GM12892 (cell line): Measurements from ENCODE around the gene C5orf52.

Source experiments
- POLR2A ChIP-seq: IDR thresholded peaks from 2 replicates; pipeline ENCODE4 v1.6.1; 2011; ENCODE audit warnings: low read depth, low read length, control low read depth
- POLR2AphosphoS5 ChIP-seq: IDR thresholded peaks from 2 replicates; pipeline ENCODE4 v1.6.1; 2011; ENCODE audit warnings: low read depth, low read length, control low read depth

- no peak for TF ChIP-seq POLR2A
- TF ChIP-seq POLR2AphosphoS5: no peak
Observed at GRCh38 chr5:157721159-157721558, 49.8 kb downstream of the C5orf52 start.
